ENCODE measurements around the gene HMBS. TPM values are rescaled to one million over a fixed set of nuclear protein-coding genes. Genes with fewer than 3 reads are reported as not detected.

Gene HMBS
- total RNA-seq, 1 experiment from 2014 or later: 61.6 TPM

DNA sequence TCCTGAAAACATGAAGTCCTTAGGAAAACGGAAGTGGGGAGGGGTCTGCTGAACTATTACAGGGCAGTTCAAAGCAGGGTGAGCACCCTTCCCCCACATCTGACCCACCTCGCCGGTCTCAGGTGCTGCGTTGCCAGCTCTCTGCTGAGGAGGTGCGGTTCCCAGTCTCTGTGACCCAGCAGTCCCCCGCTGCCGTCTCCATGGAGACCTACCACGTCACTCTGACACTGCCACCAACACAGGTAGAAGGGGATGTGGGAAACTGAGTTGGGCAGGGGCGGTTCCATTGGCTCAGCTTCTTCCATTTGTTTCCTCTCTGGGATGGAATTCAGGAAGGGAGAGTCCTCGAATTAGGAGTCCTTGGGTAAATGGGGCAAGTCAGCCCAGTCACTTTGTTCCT is 25.8 kb downstream of the HMBS start:
- ChIA-PET CTCF (interaction anchor here (1.0 kb wide), 1 partner anchor 39 kb away, joined by 3 read pairs; the partner anchor contains the start of gene ABCG4), POLR2A (interaction anchor here (0.6 to 0.8 kb wide), 2 partner anchors 27 to 199 kb away, joined by 3 to 5 read pairs; no protein-coding TSS in a partner anchor)
- intact Hi-C loops (cut with micrococcal nuclease; ENCODE audit: unreplicated experiment) (no loop called here), in situ Hi-C loops (cut with HindIII; ENCODE audit: low pct_unique_long_range_greater_than_20kb, low sequenced_read_pairs) (no loop called here)
- no peaks in the 10 kb centered on the region for H3K27me3 ChIP-seq (ENCODE audit: control insufficient read depth, insufficient read depth, low read length)
- no peak overlapping the region for H3K27ac ChIP-seq (ENCODE audit: low read length)
- no peak overlapping the region for H3K4me3 ChIP-seq (ENCODE audit: low read depth in 2 of 2, low read length in 2 of 2)
- ATAC-seq (no peak), DNase-seq (ENCODE audit: low read depth, low spot score) (no peak)
- BruUV-seq (replicated peaks): no TSS peak
- H3K4me1 ChIP-seq (ENCODE audit: control insufficient read depth, insufficient read depth, low read length): peaks cover 19% of the 10 kb centered on the region
- H3K36me3 ChIP-seq (ENCODE audit: control insufficient read depth, insufficient read depth, low read length): no peaks in the 10 kb centered on the region
- TF ChIP-seq, protein P1, sequence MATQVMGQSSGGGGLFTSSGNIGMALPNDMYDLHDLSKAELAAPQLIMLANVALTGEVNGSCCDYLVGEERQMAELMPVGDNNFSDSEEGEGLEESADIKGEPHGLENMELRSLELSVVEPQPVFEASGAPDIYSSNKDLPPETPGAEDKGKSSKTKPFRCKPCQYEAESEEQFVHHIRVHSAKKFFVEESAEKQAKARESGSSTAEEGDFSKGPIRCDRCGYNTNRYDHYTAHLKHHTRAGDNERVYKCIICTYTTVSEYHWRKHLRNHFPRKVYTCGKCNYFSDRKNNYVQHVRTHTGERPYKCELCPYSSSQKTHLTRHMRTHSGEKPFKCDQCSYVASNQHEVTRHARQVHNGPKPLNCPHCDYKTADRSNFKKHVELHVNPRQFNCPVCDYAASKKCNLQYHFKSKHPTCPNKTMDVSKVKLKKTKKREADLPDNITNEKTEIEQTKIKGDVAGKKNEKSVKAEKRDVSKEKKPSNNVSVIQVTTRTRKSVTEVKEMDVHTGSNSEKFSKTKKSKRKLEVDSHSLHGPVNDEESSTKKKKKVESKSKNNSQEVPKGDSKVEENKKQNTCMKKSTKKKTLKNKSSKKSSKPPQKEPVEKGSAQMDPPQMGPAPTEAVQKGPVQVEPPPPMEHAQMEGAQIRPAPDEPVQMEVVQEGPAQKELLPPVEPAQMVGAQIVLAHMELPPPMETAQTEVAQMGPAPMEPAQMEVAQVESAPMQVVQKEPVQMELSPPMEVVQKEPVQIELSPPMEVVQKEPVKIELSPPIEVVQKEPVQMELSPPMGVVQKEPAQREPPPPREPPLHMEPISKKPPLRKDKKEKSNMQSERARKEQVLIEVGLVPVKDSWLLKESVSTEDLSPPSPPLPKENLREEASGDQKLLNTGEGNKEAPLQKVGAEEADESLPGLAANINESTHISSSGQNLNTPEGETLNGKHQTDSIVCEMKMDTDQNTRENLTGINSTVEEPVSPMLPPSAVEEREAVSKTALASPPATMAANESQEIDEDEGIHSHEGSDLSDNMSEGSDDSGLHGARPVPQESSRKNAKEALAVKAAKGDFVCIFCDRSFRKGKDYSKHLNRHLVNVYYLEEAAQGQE (IDR thresholded peaks at IDR 0.05; ENCODE audit: insufficient read depth in 1 of 2, low read depth in 2 of 2, low read length in 1 of 2): no peak
- TF ChIP-seq SIN3A (IDR thresholded peaks at IDR 0.05; ENCODE audit: borderline replicate concordance, insufficient read depth, low read depth, low read length) (no peak), POLR2AphosphoS5 (IDR thresholded peaks at IDR 0.05; ENCODE audit: low read depth, low read length) (no peak), CTCF (IDR thresholded peaks at IDR 0.05) (no peak), TCF7L2 (IDR thresholded peaks at IDR 0.05; ENCODE audit: low read depth, low read length) (no peak)
- H3K9me3 ChIP-seq (ENCODE audit: control insufficient read depth, insufficient read depth, low read depth, low read length): no peaks in the 10 kb centered on the region

GRCh38 chr11:119111361-119111925 is 26.8 kb downstream of the HMBS start:
- H3K4me1 ChIP-seq (ENCODE audit: control insufficient read depth, insufficient read depth, low read length): peaks cover 15% of the 10 kb centered on the region
- no TSS peak for BruUV-seq (replicated peaks)
- intact Hi-C loops (cut with micrococcal nuclease; ENCODE audit: unreplicated experiment): no loop called here
- in situ Hi-C loops (cut with HindIII; ENCODE audit: low pct_unique_long_range_greater_than_20kb, low sequenced_read_pairs): no loop called here
- no peak overlapping the region for H3K4me3 ChIP-seq (ENCODE audit: low read depth in 2 of 2, low read length in 2 of 2)
- DNase-seq (ENCODE audit: low read depth, low spot score) (no peak), ATAC-seq (no peak)
- ChIA-PET POLR2A (interaction anchor here (0.8 kb wide), 1 partner anchor 200 kb away, joined by 5 read pairs; no protein-coding TSS in a partner anchor), CTCF (no interaction called here)
- no peaks in the 10 kb centered on the region for H3K27me3 ChIP-seq (ENCODE audit: control insufficient read depth, insufficient read depth, low read length)
- no peak overlapping the region for H3K27ac ChIP-seq (ENCODE audit: low read length)
- H3K36me3 ChIP-seq (ENCODE audit: control insufficient read depth, insufficient read depth, low read length): no peaks in the 10 kb centered on the region
- no peaks in the 10 kb centered on the region for H3K9me3 ChIP-seq (ENCODE audit: control insufficient read depth, insufficient read depth, low read depth, low read length)
- TF ChIP-seq, protein P1 (IDR thresholded peaks at IDR 0.05; ENCODE audit: insufficient read depth in 1 of 2, low read depth in 2 of 2, low read length in 1 of 2): no peak
- TF ChIP-seq SIN3A (IDR thresholded peaks at IDR 0.05; ENCODE audit: borderline replicate concordance, insufficient read depth, low read depth, low read length) (no peak), POLR2AphosphoS5 (IDR thresholded peaks at IDR 0.05; ENCODE audit: low read depth, low read length) (no peak), TCF7L2 (IDR thresholded peaks at IDR 0.05; ENCODE audit: low read depth, low read length) (no peak), CTCF (IDR thresholded peaks at IDR 0.05) (no peak)
